GM18505 (cell line): Measurements from ENCODE around the gene GASK1B.

Source experiments
- ATAC-seq: cut with Tn5 transposase; IDR thresholded peaks from one replicate; pipeline ENCODE4 v1.9.1; 2021; ENCODE audit not compliant: unreplicated experiment
- POLR2A ChIP-seq: IDR thresholded peaks from 4 replicates; pipeline ENCODE4 v1.6.1; 2011; ENCODE audit warnings: borderline replicate concordance; ENCODE audit not compliant: insufficient read depth, insufficient read length; ENCODE audit errors: extremely low read depth

Gene GASK1B

GRCh38 chr4:158147151-158147550 lies 25.7 kb downstream of the GASK1B start:
- ATAC-seq, result no peak
- TF ChIP-seq POLR2A, result no peak

GRCh38 chr4:158146736-158147135 lies 26.1 kb downstream of the GASK1B start:
- TF ChIP-seq POLR2A, result no peak
- no peak for ATAC-seq

DNA sequence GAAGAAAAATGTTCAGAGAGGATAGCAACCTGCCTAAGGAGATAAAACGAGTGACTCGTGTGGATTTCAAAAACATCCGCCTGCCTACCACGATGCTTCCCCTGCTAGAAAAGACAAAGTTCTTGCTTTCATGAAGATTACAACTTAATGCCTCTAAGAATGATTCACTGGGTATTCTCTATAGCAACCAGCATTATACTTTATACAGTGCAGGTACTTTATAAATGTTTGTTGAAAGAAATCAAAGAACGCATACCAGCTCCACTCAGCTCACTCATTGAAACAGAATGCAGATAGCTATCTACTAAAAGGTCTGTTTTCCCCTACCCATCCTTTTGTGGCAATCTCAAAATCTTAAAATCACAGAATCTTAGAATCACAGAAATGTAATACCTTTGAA lies 33.7 kb downstream of the GASK1B start:
- TF ChIP-seq POLR2A, result no peak
- ATAC-seq, result no peak

GRCh38 chr4:158134222-158134621 lies 38.6 kb downstream of the GASK1B start:
- no peak for TF ChIP-seq POLR2A
- ATAC-seq, result no peak

DNA sequence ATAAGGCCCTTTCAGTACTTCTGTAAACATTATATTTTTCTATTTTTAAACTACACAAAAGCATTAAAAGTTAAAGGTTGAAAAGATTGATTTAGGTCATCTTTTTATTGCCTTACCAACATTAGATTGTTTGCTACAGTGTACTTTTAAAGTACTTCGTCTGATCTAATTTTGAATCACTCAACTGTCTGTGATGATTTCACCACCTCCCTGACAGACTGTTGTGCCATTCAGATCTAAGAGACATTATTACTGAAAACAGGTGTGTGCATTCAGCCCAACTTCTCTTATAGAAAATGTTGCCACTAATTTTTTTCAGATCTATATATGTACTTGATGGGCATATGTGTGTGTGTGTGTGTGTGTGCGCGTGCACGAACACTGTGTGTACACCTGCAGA lies 39.3 kb downstream of the GASK1B start:
- no peak for TF ChIP-seq POLR2A
- ATAC-seq, result no peak

DNA sequence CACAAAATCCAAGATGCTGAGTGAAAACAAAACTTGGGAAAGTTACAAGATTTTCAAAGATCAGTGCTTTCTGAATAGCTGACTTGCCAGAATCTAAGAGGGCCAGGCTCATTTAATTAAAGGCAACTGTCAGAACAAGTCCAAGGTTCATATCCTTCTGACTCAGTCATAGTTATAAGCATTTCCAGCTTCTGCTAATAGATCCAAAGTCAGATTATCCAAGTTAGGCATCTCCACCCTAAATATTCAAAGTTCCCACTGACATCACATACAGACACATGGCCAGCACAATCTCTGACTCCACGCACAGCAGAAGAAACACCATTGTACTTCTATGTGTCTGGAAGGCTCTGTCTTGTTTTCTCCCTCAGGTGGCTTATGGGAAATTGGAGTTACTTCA lies 41.8 kb downstream of the GASK1B start:
- ATAC-seq, result no peak
- no peak for TF ChIP-seq POLR2A

- no peak for TF ChIP-seq POLR2A
- ATAC-seq, result no peak
Observed at GRCh38 chr4:158130204-158130603, 42.6 kb downstream of the GASK1B start.

DNA sequence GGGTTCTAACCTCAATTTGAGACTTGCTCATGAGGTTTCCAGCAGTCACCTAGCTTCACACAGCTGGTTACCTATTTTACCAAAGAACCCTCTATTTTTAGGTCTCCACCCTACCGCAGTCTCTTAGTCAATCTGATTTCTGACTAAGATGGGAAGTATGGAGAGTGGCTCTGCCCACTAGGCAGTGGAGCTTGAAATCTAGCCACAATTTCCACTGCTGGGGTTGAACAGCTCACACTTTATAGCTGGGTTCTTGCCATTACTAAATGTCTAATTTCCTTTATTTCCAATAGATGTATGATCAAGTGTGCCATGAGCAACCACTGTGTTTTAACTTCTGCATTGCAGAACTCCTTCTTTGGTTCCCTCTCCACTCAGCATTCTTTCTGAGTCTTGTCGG lies 43.1 kb downstream of the GASK1B start:
- peak; percentile 99 for ATAC-seq

GRCh38 chr4:158128540-158128939 lies 44.3 kb downstream of the GASK1B start:
- TF ChIP-seq POLR2A, result no peak
- ATAC-seq, result no peak

More for the DNA sequence above, 43.1 kb downstream of the GASK1B start:
- TF ChIP-seq POLR2A, result no peak

GRCh38 chr4:158125310-158125709 lies 47.5 kb downstream of the GASK1B start:
- no peak for TF ChIP-seq POLR2A
- ATAC-seq, result no peak
